Astrocyte of the cerebellum (primary cell): Measurements from ENCODE around the gene RAD51AP1.

ENCODE experiments used
- DNase-seq: peaks from one replicate; pipeline ENCODE4 v3.0.0-alpha.2; 2011; ENCODE audit warnings: low read depth
- H3K4me3 ChIP-seq: 2 replicates; pipeline ENCODE4 v1.5.1; 2011; ENCODE audit warnings: mild to moderate bottlenecking, low read depth, low read length, moderate library complexity
- in situ Hi-C: cut with HindIII; loops from 2 replicates; pipeline ENCODE4 v1.10.0; 2017; ENCODE audit warnings: low sequenced_read_pairs
- TF ChIP-seq, protein P1 (sequence below): IDR thresholded peaks from 2 replicates; pipeline ENCODE4 v1.5.1; 2012; ENCODE audit warnings: low read length, low read depth, moderate library complexity, mild to moderate bottlenecking; ENCODE audit errors: missing control alignments

RAD51AP1 gene

DNA sequence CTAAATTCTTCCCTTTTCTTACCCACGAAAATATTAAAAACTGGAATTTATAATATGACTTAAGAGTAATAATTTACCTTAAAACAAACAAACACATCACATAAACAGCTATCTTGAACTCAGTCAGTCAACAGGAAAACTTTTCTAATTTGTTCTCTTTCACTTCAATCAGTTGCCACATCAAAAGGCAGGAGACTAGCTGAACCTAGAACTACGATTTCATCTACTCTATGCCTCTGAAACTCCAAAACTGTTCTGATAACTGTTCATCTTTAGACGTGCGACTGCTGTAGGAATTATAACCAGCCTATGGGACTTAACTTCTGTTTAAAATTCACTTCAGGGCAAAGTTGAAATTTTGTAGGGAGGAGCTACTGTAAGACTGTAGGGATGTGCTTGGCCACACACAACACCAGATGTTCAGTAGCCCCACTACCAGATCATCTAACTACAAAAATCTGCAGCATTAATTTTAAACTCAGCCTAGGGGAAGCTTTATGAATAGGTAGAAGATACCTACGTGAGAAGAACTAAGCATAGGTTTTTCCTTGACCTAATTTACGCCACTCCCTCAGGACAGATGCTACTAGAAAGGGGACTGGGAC lies 7.6 kb upstream of the RAD51AP1 start:
- no peak overlapping the region for H3K4me3 ChIP-seq
- TF ChIP-seq, protein P1, sequence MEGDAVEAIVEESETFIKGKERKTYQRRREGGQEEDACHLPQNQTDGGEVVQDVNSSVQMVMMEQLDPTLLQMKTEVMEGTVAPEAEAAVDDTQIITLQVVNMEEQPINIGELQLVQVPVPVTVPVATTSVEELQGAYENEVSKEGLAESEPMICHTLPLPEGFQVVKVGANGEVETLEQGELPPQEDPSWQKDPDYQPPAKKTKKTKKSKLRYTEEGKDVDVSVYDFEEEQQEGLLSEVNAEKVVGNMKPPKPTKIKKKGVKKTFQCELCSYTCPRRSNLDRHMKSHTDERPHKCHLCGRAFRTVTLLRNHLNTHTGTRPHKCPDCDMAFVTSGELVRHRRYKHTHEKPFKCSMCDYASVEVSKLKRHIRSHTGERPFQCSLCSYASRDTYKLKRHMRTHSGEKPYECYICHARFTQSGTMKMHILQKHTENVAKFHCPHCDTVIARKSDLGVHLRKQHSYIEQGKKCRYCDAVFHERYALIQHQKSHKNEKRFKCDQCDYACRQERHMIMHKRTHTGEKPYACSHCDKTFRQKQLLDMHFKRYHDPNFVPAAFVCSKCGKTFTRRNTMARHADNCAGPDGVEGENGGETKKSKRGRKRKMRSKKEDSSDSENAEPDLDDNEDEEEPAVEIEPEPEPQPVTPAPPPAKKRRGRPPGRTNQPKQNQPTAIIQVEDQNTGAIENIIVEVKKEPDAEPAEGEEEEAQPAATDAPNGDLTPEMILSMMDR: no peak

DNA sequence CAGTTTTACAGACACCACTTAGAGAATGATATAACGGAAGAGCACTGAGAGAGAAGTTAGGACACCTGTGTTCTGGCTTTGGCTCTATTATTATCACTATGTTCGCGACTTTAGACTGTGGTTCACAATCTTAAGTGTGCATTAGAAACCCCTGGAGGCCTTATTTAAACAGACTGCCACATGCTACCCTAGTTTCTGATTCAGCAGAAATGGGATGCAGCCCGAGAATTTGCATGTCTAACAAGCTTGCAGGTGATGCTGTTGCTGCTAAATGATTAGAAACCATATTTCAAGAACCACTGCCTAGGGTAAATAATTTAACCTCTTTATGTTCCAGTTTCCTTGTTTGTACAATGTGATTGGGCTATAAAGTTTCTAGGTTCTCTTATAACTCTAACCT lies 3.6 kb upstream of the RAD51AP1 start:
- no peak for DNase-seq
- TF ChIP-seq, protein P1: no peak
- in situ Hi-C loops: no loop called here
- H3K4me3 ChIP-seq: no peak overlapping the region

More for the DNA sequence above, 7.6 kb upstream of the RAD51AP1 start:
- in situ Hi-C loops: no loop called here
- no peak for DNase-seq

DNA sequence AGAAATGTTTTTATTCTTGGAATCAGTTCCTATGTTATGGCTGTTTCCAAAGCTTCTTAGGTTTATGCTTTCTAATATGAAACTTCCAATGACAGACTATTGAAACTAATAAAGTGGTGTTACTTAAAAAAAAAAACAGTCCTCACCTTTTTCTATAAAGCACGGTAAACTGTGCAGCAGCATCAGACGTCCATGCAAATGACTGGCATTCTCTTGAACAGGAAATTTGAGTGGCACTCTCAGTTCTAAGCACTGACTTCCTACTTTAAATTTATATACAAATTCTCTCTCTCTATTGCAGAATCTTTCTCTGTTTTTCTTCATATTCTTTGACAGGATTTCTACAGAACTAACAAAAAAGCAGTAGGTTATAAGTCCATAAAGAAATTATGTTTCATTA lies 2.8 kb upstream of the RAD51AP1 start:
- DNase-seq: no peak
- H3K4me3 ChIP-seq: no peak overlapping the region
- TF ChIP-seq, protein P1: no peak
- in situ Hi-C loops: no loop called here

DNA sequence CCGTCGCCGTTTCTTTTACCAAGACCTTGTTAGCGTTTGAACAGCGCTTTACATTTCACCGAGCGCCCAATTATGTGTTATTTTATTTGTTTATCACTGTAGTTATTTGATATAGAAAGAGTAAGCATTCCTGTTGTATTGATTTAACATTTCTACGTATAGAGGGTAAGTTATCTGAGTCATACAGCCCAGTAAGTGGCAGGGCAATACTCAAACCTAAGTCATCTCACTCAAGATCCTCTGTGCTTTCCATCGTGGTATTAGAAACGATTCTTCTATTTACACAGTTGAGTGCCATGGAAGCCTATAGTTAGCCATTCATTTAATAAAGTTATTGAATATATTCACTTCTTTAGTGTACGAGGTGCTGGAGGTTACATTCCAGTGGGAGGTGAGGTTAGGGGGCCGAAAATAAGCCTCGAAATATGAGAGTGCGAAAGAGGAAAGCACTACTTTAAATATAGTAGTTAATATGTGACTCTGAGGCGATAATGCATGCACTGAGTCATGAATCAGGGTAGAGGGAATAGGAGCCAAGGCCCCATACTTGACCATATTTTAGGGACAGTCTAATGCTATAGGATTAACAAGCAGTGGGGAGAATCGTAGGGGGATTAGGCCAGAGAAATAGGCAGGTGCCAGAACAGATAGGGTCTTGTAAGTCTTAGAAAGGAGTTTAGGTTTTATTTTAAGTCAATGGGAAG lies 629 bp downstream of the RAD51AP1 start:
- peak overlapping the region; percentile 92 for H3K4me3 ChIP-seq
- no peak for DNase-seq
- TF ChIP-seq, protein P1: no peak
- in situ Hi-C loops: no loop called here

DNA sequence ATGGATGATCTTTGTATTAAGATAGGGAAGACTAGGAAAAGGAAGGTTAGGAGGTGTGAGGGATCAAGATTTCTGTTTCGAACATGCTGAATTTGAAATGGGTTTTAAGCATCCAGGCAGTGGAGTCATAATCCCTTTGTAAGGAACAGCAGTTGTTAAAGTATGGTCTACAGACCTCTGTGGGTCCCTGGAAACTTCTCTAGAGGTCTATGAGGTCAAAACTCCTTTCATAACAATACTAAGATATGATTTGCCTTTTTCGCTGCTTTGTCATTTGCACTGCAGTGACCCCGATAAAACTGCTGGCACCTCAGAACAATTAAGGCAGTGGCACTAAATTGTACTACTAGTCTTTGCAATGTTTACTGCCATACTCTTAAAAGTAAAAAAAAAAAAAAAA lies 1.5 kb downstream of the RAD51AP1 start:
- TF ChIP-seq, protein P1: no peak
- no peak overlapping the region for H3K4me3 ChIP-seq
- DNase-seq: no peak
- in situ Hi-C loops: no loop called here

DNA sequence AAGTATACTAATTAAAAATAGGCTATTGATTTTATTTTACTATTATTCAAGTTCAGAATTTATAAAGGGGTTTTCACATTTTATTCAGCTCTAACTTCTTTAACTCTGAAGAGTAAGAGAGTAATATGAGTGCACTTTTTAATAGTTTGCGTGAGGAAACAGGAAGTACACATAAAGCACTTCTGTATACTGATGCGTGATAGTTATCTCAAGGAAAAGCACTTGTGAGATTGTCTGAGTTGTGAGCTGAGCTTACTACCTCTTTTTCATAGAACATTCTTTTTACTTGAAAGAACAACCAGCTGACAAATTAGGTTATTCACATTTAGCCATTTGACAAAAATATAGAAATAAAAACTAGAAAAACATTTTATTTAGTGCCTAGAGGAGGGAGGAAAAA lies 1.9 kb downstream of the RAD51AP1 start:
- H3K4me3 ChIP-seq: no peak overlapping the region
- in situ Hi-C loops: no loop called here
- TF ChIP-seq, protein P1: no peak
- no peak for DNase-seq
